ENCODE data around the gene TMEM192. TPM values are rescaled to one million over a fixed set of nuclear protein-coding genes. Genes with fewer than 3 reads are reported as not detected.
"Not testable (repeated sequence)": the region's sequence is repeated elsewhere in the genome, so short reads cannot be mapped to it uniquely, and the experiment has no call there.

TMEM192 gene
- total RNA-seq, 2 donors from 2014 or later, result 12.5 to 16.0 TPM

- Histone ChIP-seq H3K9me3 (no peaks in the 10 kb centered on the region), H3K9ac (ENCODE audit: low read depth in 2 of 2, low read length in 2 of 2) (no peak overlapping the region), H3K27ac (no peak overlapping the region), H3K4me1 (no peaks in the 10 kb centered on the region), H3K36me3 (no peaks in the 10 kb centered on the region), H3K4me3 (no peak overlapping the region), H3K27me3 (no peaks in the 10 kb centered on the region)
- no peak for DNase-seq
- TF ChIP-seq, protein P1, sequence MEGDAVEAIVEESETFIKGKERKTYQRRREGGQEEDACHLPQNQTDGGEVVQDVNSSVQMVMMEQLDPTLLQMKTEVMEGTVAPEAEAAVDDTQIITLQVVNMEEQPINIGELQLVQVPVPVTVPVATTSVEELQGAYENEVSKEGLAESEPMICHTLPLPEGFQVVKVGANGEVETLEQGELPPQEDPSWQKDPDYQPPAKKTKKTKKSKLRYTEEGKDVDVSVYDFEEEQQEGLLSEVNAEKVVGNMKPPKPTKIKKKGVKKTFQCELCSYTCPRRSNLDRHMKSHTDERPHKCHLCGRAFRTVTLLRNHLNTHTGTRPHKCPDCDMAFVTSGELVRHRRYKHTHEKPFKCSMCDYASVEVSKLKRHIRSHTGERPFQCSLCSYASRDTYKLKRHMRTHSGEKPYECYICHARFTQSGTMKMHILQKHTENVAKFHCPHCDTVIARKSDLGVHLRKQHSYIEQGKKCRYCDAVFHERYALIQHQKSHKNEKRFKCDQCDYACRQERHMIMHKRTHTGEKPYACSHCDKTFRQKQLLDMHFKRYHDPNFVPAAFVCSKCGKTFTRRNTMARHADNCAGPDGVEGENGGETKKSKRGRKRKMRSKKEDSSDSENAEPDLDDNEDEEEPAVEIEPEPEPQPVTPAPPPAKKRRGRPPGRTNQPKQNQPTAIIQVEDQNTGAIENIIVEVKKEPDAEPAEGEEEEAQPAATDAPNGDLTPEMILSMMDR (IDR thresholded peaks at IDR 0.05), result no peak
- intact Hi-C loops (cut with DNase I), result loop anchor here (10.0 kb wide), 1 partner anchor 310 kb away; no protein-coding TSS in a partner anchor
Measured at GRCh38 chr4:165095291-165095690, 17.4 kb downstream of the TMEM192 start.

GRCh38 chr4:165094873-165095272 is 17.8 kb downstream of the TMEM192 start:
- no peak overlapping the region for H3K4me3 ChIP-seq
- no peaks in the 10 kb centered on the region for H3K9me3 ChIP-seq
- intact Hi-C loops (cut with DNase I), result loop anchor here (10.0 kb wide), 1 partner anchor 310 kb away; no protein-coding TSS in a partner anchor
- H3K4me1 ChIP-seq, result no peaks in the 10 kb centered on the region
- no peak for DNase-seq
- no peak overlapping the region for H3K9ac ChIP-seq (ENCODE audit: low read depth in 2 of 2, low read length in 2 of 2)
- no peaks in the 10 kb centered on the region for H3K27me3 ChIP-seq
- TF ChIP-seq, protein P1 (IDR thresholded peaks at IDR 0.05), result no peak
- no peaks in the 10 kb centered on the region for H3K36me3 ChIP-seq
- no peak overlapping the region for H3K27ac ChIP-seq

- H3K9ac ChIP-seq (ENCODE audit: low read depth in 2 of 2, low read length in 2 of 2); H3K4me3 ChIP-seq; H3K36me3 ChIP-seq; H3K4me1 ChIP-seq; H3K27me3 ChIP-seq; DNase-seq; H3K27ac ChIP-seq; H3K9me3 ChIP-seq: not testable (repeated sequence)
- intact Hi-C loops (cut with DNase I), result loop anchor here (10.0 kb wide), 1 partner anchor 307 kb away; no protein-coding TSS in a partner anchor
Measured at GRCh38 chr4:165092187-165092586, 20.5 kb downstream of the TMEM192 start.

GRCh38 chr4:165088366-165088765 is 24.3 kb downstream of the TMEM192 start:
- intact Hi-C loops (cut with DNase I), result loop anchor here (10.0 kb wide), 1 partner anchor 134 kb away; no protein-coding TSS in a partner anchor
- no peaks in the 10 kb centered on the region for H3K36me3 ChIP-seq
- no peaks in the 10 kb centered on the region for H3K27me3 ChIP-seq
- DNase-seq, result no peak
- H3K27ac ChIP-seq, result no peak overlapping the region
- H3K4me1 ChIP-seq, result no peaks in the 10 kb centered on the region
- TF ChIP-seq, protein P1 (IDR thresholded peaks at IDR 0.05), result no peak
- H3K9ac ChIP-seq (ENCODE audit: low read depth in 2 of 2, low read length in 2 of 2), result no peak overlapping the region
- H3K4me3 ChIP-seq, result no peak overlapping the region
- H3K9me3 ChIP-seq, result no peaks in the 10 kb centered on the region

DNA sequence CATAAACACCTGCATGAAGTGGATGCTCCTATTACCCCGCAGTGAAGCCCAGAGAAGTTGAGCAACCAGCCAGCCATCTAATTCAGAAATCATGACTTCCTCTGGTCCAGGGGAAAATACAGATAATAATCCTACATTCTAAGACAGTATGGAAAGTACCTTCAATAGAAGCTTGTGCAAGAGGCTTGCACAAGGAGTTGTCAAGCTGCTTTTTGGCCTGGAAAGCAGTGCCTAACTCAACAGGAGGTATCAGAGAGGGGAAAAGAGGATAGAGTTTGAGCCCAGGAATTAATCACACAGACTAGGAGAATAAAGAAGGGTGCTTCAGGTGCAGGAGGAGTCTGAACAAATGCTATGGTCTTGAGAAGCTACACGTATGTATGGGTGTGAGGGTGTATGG is 26.7 kb downstream of the TMEM192 start:
- no peaks in the 10 kb centered on the region for H3K4me1 ChIP-seq
- no peak overlapping the region for H3K27ac ChIP-seq
- H3K27me3 ChIP-seq, result no peaks in the 10 kb centered on the region
- H3K36me3 ChIP-seq, result no peaks in the 10 kb centered on the region
- intact Hi-C loops (cut with DNase I), result loop anchor here (10.0 kb wide), 1 partner anchor 131 kb away; no protein-coding TSS in a partner anchor
- DNase-seq, result no peak
- H3K4me3 ChIP-seq, result no peak overlapping the region
- H3K9me3 ChIP-seq, result no peaks in the 10 kb centered on the region
- no peak overlapping the region for H3K9ac ChIP-seq (ENCODE audit: low read depth in 2 of 2, low read length in 2 of 2)
- TF ChIP-seq, protein P1 (IDR thresholded peaks at IDR 0.05), result no peak

DNA sequence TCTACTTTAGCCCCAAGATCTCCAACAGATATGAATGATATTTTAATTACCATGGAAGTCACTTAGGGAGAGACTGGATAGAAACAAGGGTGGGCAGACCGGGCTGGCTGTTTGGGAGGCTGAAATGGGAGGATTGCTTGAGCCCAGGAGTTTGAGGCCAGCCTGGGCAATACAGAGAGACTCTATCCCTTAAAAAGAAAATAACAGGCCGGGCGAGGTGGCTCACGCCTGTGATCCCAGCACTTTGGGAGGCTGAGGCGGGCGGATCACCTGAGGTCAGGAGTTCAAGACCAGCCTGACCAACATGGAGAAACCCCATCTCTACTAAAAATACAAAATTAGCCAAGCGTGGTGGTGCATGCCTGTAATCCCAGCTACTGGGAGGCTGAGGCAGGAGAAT is 27.9 kb downstream of the TMEM192 start:
- not testable (repeated sequence) for H3K9me3 ChIP-seq; H3K4me1 ChIP-seq; H3K27me3 ChIP-seq; H3K4me3 ChIP-seq; H3K9ac ChIP-seq (ENCODE audit: low read depth in 2 of 2, low read length in 2 of 2); H3K36me3 ChIP-seq; H3K27ac ChIP-seq; DNase-seq
- intact Hi-C loops (cut with DNase I), result loop anchor here (10.0 kb wide), 1 partner anchor 130 kb away; no protein-coding TSS in a partner anchor

All from colonic mucosa (tissue), 4 donors.